GM21723 (cell line): ENCODE measurements around the gene MEGF11.

Experiments used
- ATAC-seq: cut with Tn5 transposase; IDR thresholded peaks from one replicate; pipeline ENCODE4 v1.9.1; 2021; ENCODE audit warnings: mild to moderate bottlenecking, moderate library complexity; ENCODE audit not compliant: unreplicated experiment

The MEGF11 gene

GRCh38 chr15:65926459-65926858 lies 327.1 kb downstream of the MEGF11 start:
- no peak for ATAC-seq

- no peak for ATAC-seq
Measured at GRCh38 chr15:65925338-65925737, 328.2 kb downstream of the MEGF11 start.

- no peak for ATAC-seq
Measured at GRCh38 chr15:65924004-65924403, 329.5 kb downstream of the MEGF11 start.

- no peak for ATAC-seq
Measured at GRCh38 chr15:65923264-65923663, 330.3 kb downstream of the MEGF11 start.

- no peak for ATAC-seq
Measured at GRCh38 chr15:65922621-65923020, 330.9 kb downstream of the MEGF11 start.

GRCh38 chr15:65921780-65922179 lies 331.8 kb downstream of the MEGF11 start:
- no peak for ATAC-seq

GRCh38 chr15:65920825-65921309 lies 332.7 kb downstream of the MEGF11 start:
- ATAC-seq: peak; percentile 28

GRCh38 chr15:65920121-65920520 lies 333.4 kb downstream of the MEGF11 start:
- no peak for ATAC-seq

GRCh38 chr15:65919353-65919752 lies 334.2 kb downstream of the MEGF11 start:
- ATAC-seq: no peak

GRCh38 chr15:65918945-65919344 lies 334.6 kb downstream of the MEGF11 start:
- ATAC-seq: no peak

- ATAC-seq: no peak
Measured at GRCh38 chr15:65918357-65918920, 335.1 kb downstream of the MEGF11 start.

GRCh38 chr15:65917936-65918335 lies 335.6 kb downstream of the MEGF11 start:
- no peak for ATAC-seq

- no peak for ATAC-seq
Measured at GRCh38 chr15:65917407-65917756, 336.2 kb downstream of the MEGF11 start.

GRCh38 chr15:65916664-65917406 lies 336.7 kb downstream of the MEGF11 start:
- peak; percentile 62 for ATAC-seq

GRCh38 chr15:65916041-65916663 lies 337.4 kb downstream of the MEGF11 start:
- no peak for ATAC-seq

GRCh38 chr15:65914981-65915925 lies 338.3 kb downstream of the MEGF11 start:
- ATAC-seq: no peak

- no peak for ATAC-seq
Measured at GRCh38 chr15:65914386-65914785, 339.2 kb downstream of the MEGF11 start.

- ATAC-seq: no peak
Measured at GRCh38 chr15:65913631-65914199, 339.8 kb downstream of the MEGF11 start.

GRCh38 chr15:65912235-65912634 lies 341.3 kb downstream of the MEGF11 start:
- no peak for ATAC-seq

GRCh38 chr15:65910341-65910740 lies 343.2 kb downstream of the MEGF11 start:
- no peak for ATAC-seq

- ATAC-seq: no peak
Measured at GRCh38 chr15:65909831-65910230, 343.7 kb downstream of the MEGF11 start.
